ENCODE data around the gene PRKCA.

- TF ChIP-seq CTCF (IDR thresholded peaks at IDR 0.05) (no peak), POLR2A (IDR thresholded peaks at IDR 0.05) (no peak), EP300 (IDR thresholded peaks at IDR 0.05) (no peak), POLR2AphosphoS5 (IDR thresholded peaks at IDR 0.05) (no peak)
These were observed 165.4 kb downstream of the PRKCA start for GRCh38 chr17:66467766-66468165.

Data from gastroesophageal sphincter (tissue), 3 donors.